Measurements from ENCODE around the gene LRMDA.
"Not testable (repeated sequence)": the region's sequence is repeated elsewhere in the genome, so short reads cannot be mapped to it uniquely, and the experiment has no call there.

Gene LRMDA

GRCh38 chr10:75586814-75587213 lies 155.4 kb downstream of the LRMDA start:
- DNase-seq (ENCODE audit: low read depth in 2 of 2) = no peak

DNA sequence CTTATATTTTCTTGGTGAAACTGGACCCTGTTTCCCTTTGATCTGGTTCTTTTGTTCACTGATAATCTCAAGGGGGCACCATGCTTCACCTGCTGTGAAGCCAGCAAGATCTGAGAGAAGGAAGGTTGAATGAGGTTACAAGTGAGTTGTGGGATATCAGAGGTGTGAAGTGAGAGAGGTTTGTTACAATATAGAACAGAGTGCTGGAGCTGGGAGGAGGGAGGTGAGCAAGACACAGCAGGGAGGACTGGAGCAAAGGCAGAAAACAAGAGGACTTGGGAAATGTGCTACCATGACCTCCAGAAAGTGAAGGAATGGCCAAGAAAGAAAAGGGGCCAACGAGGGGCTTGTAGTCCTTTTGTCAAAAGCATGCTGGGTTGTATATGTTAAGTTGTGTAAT lies 156.6 kb downstream of the LRMDA start:
- DNase-seq (ENCODE audit: low read depth in 2 of 2) = no peak

DNA sequence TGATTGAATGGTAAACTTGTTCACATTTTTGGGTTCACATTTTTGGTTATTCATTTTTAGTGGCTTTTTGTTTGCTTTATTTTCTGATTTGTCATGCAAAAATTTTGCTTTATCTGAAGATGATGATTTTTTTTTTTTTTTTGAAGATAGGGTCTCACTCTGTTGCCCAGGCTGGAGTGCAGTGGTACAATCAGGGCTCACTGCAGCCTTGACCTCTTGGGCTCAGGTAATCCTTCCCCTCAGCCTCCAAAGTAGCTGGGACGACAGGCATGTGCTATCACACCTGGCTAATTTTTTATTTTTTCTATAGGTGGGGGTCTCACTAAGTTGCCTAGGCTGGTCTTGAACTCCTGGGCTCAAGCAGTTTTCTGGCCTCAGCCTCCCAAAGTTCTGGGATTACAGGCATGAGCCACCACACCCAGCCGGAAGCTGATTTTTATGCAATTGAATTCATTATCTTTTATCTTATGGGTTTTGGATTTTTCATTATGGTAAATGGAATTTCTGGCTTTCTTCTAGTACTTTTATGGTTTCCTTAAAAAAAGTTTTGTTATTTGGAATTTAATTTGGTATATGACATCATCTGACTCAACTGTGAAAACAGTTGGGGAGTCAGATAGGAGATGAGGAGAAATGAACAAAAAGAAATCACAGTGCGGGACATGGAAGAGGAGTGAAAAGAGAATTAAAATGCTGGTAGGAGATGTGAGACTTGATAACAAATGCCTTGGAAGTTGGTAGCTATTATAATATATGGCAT lies 158.7 kb downstream of the LRMDA start:
- DNase-seq (ENCODE audit: low read depth in 2 of 2) = no peak

DNA sequence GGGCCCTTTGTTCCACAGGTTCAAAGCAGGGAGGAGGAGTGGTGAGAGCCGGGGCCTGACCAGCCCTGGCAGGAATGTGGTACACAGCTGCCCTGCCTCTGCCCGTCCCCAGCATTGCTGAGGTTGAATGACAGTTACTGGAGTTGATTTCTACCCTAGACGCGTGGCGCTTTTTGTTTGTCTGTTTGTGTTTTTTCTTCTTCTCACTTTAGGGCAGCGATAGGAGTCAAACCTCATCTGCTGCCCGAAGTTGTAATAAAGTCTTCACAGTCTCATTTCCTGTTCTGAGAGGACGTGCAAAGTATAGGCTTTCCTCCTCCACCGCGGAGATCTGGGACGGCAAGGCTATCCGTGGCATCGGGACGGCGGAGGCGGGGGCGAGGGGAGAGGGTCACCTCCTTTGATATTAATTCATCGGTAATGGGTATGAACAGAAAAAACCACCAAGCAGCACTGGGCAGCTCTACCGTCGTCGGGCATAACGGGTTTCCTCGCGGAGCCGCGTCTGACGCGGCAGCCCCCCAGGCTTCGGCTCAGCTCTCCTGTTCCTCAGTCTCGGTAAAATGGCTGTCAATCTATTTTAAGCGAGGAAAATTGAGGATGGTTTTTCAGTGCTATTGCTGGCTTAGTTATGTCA lies 160.8 kb downstream of the LRMDA start:
- no peak for DNase-seq (ENCODE audit: low read depth in 2 of 2)

GRCh38 chr10:75592791-75593643 lies 161.6 kb downstream of the LRMDA start:
- DNase-seq (ENCODE audit: low read depth in 2 of 2) = no peak

GRCh38 chr10:75593692-75594556 lies 162.5 kb downstream of the LRMDA start:
- DNase-seq (ENCODE audit: low read depth in 2 of 2) = no peak

- no peak for DNase-seq (ENCODE audit: low read depth in 2 of 2)
Measured at GRCh38 chr10:75596930-75597620, 165.7 kb downstream of the LRMDA start.

DNA sequence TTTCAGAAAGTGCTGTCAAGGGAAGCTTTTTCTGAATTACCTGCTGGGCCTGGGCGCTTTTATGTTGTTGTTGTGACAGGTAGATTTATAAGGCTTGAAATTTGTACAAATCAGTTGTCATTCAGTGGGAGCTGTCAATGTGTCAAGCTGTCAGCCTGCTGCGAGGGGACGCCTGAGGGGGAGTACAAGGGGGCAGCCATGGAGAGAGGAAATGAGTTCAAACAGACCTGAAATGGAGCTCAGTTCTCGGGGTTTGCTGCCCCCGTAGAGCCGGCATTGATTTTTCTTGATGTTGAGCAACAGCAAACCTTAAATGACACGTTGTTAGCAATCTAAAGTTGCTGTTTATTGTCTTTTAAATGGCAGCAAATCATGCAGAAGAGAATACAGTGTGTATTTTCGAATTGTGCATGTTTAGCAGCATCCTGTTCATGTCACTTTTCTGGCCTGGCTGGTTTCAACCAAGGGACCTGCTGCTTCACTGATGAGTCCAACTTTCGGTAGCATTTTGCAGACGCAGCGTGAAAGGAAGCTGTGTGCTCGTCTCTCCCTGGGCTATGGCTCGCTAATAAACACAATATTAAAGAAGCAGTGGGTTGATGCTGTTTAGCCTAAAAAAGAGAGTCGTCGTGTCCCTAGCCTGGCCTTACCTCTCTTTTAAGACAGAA lies 166.5 kb downstream of the LRMDA start:
- no peak for DNase-seq (ENCODE audit: low read depth in 2 of 2)

- DNase-seq (ENCODE audit: low read depth in 2 of 2) = no peak
Measured at GRCh38 chr10:75598998-75599397, 167.6 kb downstream of the LRMDA start.

DNA sequence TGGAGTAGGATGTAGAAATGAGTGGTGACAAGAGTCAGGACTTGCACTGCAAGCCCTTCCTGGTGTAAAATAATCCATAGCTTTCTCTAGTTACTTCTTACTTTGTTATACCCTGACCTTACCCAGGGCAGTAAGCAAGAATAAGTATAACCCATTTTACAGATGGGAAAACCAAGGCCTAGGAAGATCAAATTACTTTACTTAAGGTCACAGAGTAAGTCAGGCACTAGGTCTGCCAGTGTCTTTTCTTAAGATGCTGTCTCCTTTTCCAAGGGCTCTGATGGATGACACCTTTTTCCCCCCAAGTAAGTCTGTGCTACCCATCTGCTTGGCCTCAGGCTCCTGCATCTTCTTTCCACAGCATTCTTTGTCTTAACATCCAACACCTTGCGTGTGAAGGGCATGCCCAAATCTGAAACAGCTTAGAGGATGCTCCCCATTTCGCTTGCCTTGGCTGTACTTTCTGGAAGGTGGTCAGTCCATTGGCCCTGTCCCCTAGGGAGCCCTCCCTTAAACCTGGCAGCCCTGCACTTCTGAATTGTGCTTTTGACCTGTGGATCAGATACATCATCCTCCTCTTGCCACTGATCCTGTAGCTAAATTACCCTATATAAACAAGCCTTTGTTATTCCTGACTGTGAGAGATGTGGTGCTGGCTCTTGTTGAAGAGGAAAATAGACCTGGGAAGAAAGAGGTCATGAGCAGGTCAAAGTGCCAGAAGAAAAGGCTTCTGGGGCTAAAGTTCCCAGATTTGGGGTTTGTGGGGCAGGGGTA lies 168.6 kb downstream of the LRMDA start:
- DNase-seq (ENCODE audit: low read depth in 2 of 2) = no peak

DNA sequence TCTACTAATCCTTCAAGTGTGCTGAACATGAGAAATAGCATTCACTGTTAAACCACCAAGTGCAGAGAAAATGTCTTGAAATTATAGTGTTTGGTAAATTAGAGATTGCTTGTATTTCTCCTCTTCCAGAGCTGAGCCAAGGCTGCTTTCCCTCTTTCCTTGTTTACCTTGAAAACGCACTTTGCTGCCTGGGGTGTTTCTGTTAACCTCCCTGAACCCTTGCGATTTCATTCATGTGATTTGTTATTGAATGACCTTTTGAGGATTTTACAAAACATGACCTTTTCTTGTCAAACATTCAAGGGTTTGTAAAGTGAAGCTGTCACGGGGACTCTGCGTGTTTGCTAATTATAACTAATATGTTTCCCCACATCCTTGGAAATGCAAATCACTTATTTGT lies 169.4 kb downstream of the LRMDA start:
- no peak for DNase-seq (ENCODE audit: low read depth in 2 of 2)

DNA sequence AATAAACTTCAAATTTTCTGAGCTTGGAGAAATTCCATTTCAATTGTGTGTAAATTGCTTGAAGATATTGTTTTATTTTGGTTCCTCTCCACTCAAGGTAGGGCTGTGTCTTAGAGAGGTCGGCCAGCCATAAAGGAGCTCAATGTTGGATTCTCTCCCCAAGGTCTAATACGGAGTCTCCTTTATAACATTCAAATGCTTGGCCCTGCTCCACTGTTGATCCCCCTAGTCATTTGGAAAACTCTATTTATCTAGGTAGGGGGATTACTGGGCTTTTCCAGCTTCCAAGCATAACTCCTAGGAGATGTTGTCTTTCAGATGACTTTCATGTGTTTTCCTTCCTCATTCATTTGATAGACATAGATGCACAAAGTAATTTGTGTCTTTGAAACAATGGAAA lies 170.9 kb downstream of the LRMDA start:
- DNase-seq (ENCODE audit: low read depth in 2 of 2) = no peak

DNA sequence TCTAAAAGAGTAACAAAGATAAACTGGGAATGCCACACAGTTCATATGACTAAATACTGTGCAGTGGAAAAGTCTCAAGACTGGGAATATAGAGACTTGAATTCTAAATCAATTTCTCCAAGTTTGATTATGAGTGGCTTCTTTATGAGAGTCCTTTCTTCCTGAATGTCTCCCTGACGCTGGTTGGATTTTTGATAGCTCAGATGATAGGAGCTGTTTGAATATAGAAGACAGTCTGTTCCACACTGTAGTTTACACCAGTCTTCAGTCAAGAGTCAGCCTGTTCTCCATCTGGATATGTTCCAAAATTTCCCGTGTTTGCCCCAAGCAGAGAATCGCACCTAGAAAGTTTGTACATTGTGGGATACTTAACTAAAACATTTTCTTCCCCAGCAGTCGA lies 173.7 kb downstream of the LRMDA start:
- no peak for DNase-seq (ENCODE audit: low read depth in 2 of 2)

- not testable (repeated sequence) for DNase-seq (ENCODE audit: low read depth in 2 of 2)
Measured at GRCh38 chr10:75605795-75606194, 174.4 kb downstream of the LRMDA start.

DNA sequence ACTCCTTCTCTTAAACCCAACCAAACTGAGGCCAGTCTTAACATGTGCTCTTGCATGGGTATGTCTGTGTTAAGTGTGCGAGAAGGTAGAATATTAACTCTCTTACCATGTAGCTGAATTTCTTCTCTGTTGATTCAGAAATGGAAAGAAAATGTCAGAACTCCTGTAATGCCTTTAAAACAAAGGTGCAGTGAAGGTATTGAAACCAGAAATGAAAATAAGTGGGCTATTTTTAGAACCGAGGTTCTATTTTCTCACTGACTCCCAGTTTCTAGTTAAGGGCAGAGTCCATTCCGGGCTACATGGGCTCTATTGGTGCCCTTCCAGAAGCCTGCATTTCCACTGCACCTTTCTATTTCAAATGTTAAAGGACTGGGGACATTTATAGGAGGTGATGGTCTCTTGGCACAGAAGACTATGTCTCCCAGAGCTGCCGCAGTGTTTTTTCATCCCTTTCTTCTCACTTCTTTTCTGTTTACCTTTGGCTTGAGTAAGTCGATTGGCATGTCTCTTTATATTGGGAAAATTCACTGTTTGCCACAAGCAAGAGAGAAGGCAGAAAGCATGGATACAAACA lies 174.9 kb downstream of the LRMDA start:
- DNase-seq (ENCODE audit: low read depth in 2 of 2) = no peak

- no peak for DNase-seq (ENCODE audit: low read depth in 2 of 2)
Measured at GRCh38 chr10:75607576-75607975, 176.2 kb downstream of the LRMDA start.

- no peak for DNase-seq (ENCODE audit: low read depth in 2 of 2)
Measured at GRCh38 chr10:75610183-75610582, 178.8 kb downstream of the LRMDA start.

GRCh38 chr10:75611172-75611992 lies 180.0 kb downstream of the LRMDA start:
- no peak for DNase-seq (ENCODE audit: low read depth in 2 of 2)

DNA sequence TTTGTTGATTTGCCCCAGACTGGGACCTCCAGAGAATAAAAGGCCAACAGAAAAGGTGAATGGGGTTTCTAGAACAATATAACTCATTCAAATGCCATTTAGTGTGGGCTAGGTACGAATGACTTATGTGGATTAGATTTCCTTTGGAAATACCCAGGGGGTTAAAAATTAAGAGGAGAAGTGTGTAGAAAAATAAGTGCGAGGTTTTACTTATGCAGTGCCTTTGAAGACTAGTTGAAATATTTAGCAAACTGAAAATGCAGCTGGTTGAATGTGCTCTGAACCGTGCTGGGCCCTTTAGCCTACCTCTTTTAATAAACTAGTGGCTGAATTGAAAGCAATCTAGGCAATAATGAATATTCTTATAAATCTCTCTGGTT lies 180.6 kb downstream of the LRMDA start:
- DNase-seq (ENCODE audit: low read depth in 2 of 2) = no peak
